K562 (cell line): ENCODE results near the gene ZSCAN32. TPM values are rescaled to one million over a fixed set of nuclear protein-coding genes. Genes with fewer than 3 reads are reported as not detected.

Experiments
- ATAC-seq: fragments of 200-7000 bp; cut with Tn5 transposase; 3 replicates; pipeline ENCODE4 v1.9.1; 2020; ENCODE audit warnings: moderate library complexity
- BruUV-seq: library from RNA; stranded (reverse); fragments of 400-500 nt; replicated peaks from 2 replicates; lab custom pipeline; 2021; lab: Mats Ljungman, UMichigan
- CTCF ChIA-PET: fragments of 300-600 bp; formaldehyde crosslinking; extraction: SDS; loops from one replicate; lab custom pipeline; 2021; ENCODE audit warnings: low intra/inter-chr PET ratio; lab: Yijun Ruan, JAX
- POLR2A ChIA-PET: fragments of 300-600, 350-650 bp; sonication (Branson Sonifier 250); formaldehyde crosslinking; extraction: SDS; loops from one replicate; lab custom pipeline; 2021; ENCODE audit warnings: antibody characterized with exemption, inconsistent platforms; lab: Yijun Ruan, JAX
- DNase-seq, 4 experiments: peaks; one replicate each; pipeline versions ENCODE4 v3.0.0 to v3.0.0-alpha.2; 2011 to 2018; ENCODE audit warnings: low spot score in 3 of 4, mixed read lengths in 3 of 4; ENCODE audit errors: extremely low read depth in 1 of 4
- FAIRE-seq: peaks from 2 replicates; lab custom pipeline; 2011; peaks lifted over from hg19 to GRCh38; lab: Jason Lieb, UNC
- H2AFZ ChIP-seq: 2 replicates; pipeline ENCODE4 v1.6.0; 2011; ENCODE audit warnings: low read depth, low read length, control low read depth, inconsistent platforms
- H3K27ac ChIP-seq: fragments of 200-600 bp; 3 replicates; pipeline ENCODE4 v1.8.0; 2011; ENCODE audit warnings: low read depth, mild to moderate bottlenecking, control low read depth, inconsistent platforms, low read length, moderate library complexity, mixed read lengths; ENCODE audit errors: extremely low read depth
- H3K27me3 ChIP-seq, 2 experiments: fragments of 300-600 bp in 1 of 2; 2 replicates in 1 of 2; 3 replicates in 1 of 2; pipeline versions ENCODE4 v1.6.0 to v1.8.0; 2011; ENCODE audit warnings: inconsistent platforms in 2 of 2, low read length in 2 of 2, mild to moderate bottlenecking in 1 of 2, mixed read lengths in 1 of 2, moderate library complexity in 1 of 2; ENCODE audit not compliant: control insufficient read depth in 2 of 2, insufficient read depth in 2 of 2
- H3K36me3 ChIP-seq: fragments of 300-600 bp; 3 replicates; pipeline ENCODE4 v1.8.0; 2011; ENCODE audit warnings: mild to moderate bottlenecking, low read length, inconsistent platforms; ENCODE audit not compliant: control insufficient read depth, insufficient read depth
- H3K4me1 ChIP-seq, 2 experiments: fragments of 200-600 bp in 1 of 2; replicated peaks in 1 of 2; 2 replicates in 1 of 2; 3 replicates in 1 of 2; pipeline versions ENCODE4 v1.5.1 to v1.8.0; 2011; ENCODE audit warnings: inconsistent platforms in 2 of 2, low read length in 2 of 2, mild to moderate bottlenecking in 1 of 2, mixed read lengths in 1 of 2, moderate library complexity in 1 of 2; ENCODE audit not compliant: control insufficient read depth in 2 of 2, insufficient read depth in 2 of 2
- H3K4me2 ChIP-seq: 2 replicates; pipeline ENCODE4 v1.6.1; 2011; ENCODE audit warnings: low read length, control low read depth, inconsistent platforms, mixed read lengths; ENCODE audit not compliant: insufficient read depth
- H3K4me3 ChIP-seq: fragments of 200-600 bp; sonication (generic), shearing (Covaris generic); 2 replicates; pipeline ENCODE4 v1.5.1; 2016; ENCODE audit warnings: control low read depth, inconsistent platforms
- H3K79me2 ChIP-seq: fragments of 200-600 bp; 3 replicates; pipeline ENCODE4 v1.8.0; 2011; ENCODE audit warnings: low read length, inconsistent platforms; ENCODE audit not compliant: control insufficient read depth, insufficient read depth
- H3K9ac ChIP-seq, 2 experiments: 2 replicates each; pipeline versions ENCODE4 v1.6.0 to v1.6.1; 2011; ENCODE audit warnings: low read depth in 2 of 2, low read length in 2 of 2, control low read depth in 1 of 2, inconsistent platforms in 1 of 2, mild to moderate bottlenecking in 1 of 2, mixed read lengths in 1 of 2; ENCODE audit not compliant: insufficient read depth in 1 of 2
- H3K9me1 ChIP-seq: one replicate; pipeline ENCODE4 v1.6.0; 2011; ENCODE audit warnings: inconsistent platforms, mild to moderate bottlenecking, low read length, moderate library complexity; ENCODE audit not compliant: control insufficient read depth, insufficient read depth
- H3K9me3 ChIP-seq: replicated peaks from 2 replicates; pipeline ENCODE4 v1.5.1; 2011; ENCODE audit warnings: low read depth, low read length, inconsistent platforms; ENCODE audit not compliant: control insufficient read depth, insufficient read depth
- H4K20me1 ChIP-seq: replicated peaks from 2 replicates; pipeline ENCODE4 v1.6.1; 2011; ENCODE audit warnings: low read length, inconsistent platforms, mixed read lengths; ENCODE audit not compliant: control insufficient read depth, insufficient read depth
- ARID4B ChIP-seq: sonication (generic); formaldehyde crosslinking; IDR thresholded peaks from 2 replicates; pipeline ENCODE4 v1.8.0; 2022; ENCODE audit warnings: mild to moderate bottlenecking, missing genetic modification reagents
- CHD1 ChIP-seq: fragments of 200-600 bp; sonication (generic); IDR thresholded peaks from one replicate; pipeline ENCODE4 v1.6.1; 2012; ENCODE audit warnings: mild to moderate bottlenecking, moderate library complexity, low read length, inconsistent platforms
- CREB1 ChIP-seq, 2 experiments: sonication (generic) in 1 of 2; formaldehyde crosslinking in 1 of 2; IDR thresholded peaks; 2 replicates each; pipeline versions ENCODE4 v1.6.1 to v1.8.0; 2012 to 2022; ENCODE audit warnings: inconsistent platforms in 1 of 2, mild to moderate bottlenecking in 1 of 2, missing genetic modification reagents in 1 of 2, moderate library complexity in 1 of 2
- CUX1 ChIP-seq: fragments of 200-800 bp; sonication (Bioruptor generic); IDR thresholded peaks from 2 replicates; pipeline ENCODE4 v1.6.1; 2016; ENCODE audit warnings: missing genetic modification characterization, missing compliant biosample characterization
- ZNF609 ChIP-seq: sonication (generic); formaldehyde crosslinking; IDR thresholded peaks from 2 replicates; pipeline ENCODE4 v1.8.1; 2023; ENCODE audit warnings: missing genetic modification reagents, mild to moderate bottlenecking, borderline replicate concordance
- ZNF778 ChIP-seq: fragments of 450-650 bp; formaldehyde crosslinking; IDR thresholded peaks from 2 replicates; pipeline ENCODE4 v1.4.0; 2020; ENCODE audit warnings: mild to moderate bottlenecking, moderate library complexity
- in situ Hi-C: fragments of 300-500 bp; cut with MboI; formaldehyde crosslinking; loops from 4 replicates; pipeline ENCODE4 v1.15.0; 2018; ENCODE audit warnings: inconsistent platforms, mixed read lengths
- intact Hi-C: fragments of 100-400 bp; cut with micrococcal nuclease; formaldehyde crosslinking; loops from 2 replicates; pipeline ENCODE4 v1.14.2; 2022
- polyA plus RNA-seq, 8 experiments: library from polyadenylated mRNA; depleted of rRNA in 4 of 8; stranded (reverse) in 5 of 8; unstranded in 3 of 8; fragments of >200 nt; fragmentation: Nextera tagmentation in 2 of 8; fragmentation: Illumina TruSeq in 1 of 8; extraction: Ambion mirVana in 2 of 8; extraction: Trizol in 1 of 8; gene quantifications; 2 replicates each; pipeline versions ENCODE4 v1.2.1 to v1.2.3, GENCODE V29; 2011 to 2014; ENCODE audit warnings: inconsistent platforms in 1 of 8, missing spikeins in 1 of 8
- total RNA-seq, 7 experiments: library from RNA; depleted of rRNA in 6 of 7; stranded (reverse); fragments of >200 nt in 6 of 7; fragmentation: Illumina TruSeq in 2 of 7; extraction: Trizol in 2 of 7; gene quantifications; 2 replicates each; pipeline versions ENCODE4 v1.2.1 to v1.2.3, GENCODE V29; 2011 to 2021; ENCODE audit warnings: low replicate concordance in 1 of 7

Gene ZSCAN32
- total and polyA plus RNA-seq, 9 of the 15 experiments (the other 6 are each of a cell fraction or from before 2014, with no cell fraction given) = 16.0 to 29.4 (median 19.2) TPM

DNA sequence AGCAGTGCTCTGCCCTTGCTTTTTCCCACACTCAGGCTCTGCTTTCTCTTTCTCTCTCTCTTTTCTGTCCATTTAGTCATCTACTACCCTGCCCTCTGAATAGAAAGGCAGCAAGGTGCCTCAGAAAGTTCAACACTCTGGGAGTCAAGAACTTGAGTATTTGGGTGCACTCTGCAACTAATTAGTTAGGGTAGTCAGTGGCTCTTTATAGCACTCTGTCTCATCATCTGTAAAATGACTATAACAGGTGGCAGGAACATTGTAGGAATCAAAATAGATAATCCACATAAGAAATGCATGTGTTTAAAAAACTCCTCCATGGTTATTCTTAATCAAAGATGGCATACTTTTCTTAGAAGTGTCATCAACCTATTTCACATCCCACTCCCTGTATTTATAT is 37.9 kb downstream of the ZSCAN32 start:
- H3K9me3 ChIP-seq = peaks cover 1% of the 10 kb centered on the region; the same call in 1 of the 2 replicates
- no peak overlapping the region for H3K4me3 ChIP-seq
- no peaks in the 10 kb centered on the region for H3K9me1 ChIP-seq
- H3K27ac ChIP-seq = no peak overlapping the region
- BruUV-seq = no TSS peak
- H3K27me3 ChIP-seq = peaks cover 5 to 10% of the 10 kb centered on the region in 2 experiments; a peak in 2 of 5 replicates
- H3K9ac ChIP-seq = no peak overlapping the region
- no peak overlapping the region for H2AFZ ChIP-seq
- ATAC-seq (no peak), DNase-seq (no peak), FAIRE-seq (no peak)
- POLR2A ChIA-PET = no interaction called here
- H3K79me2 ChIP-seq = no peaks in the 10 kb centered on the region
- intact Hi-C loops = loop anchor here (10.0 kb wide), 1 partner anchor 132 kb away; the partner anchor contains the start of gene C16orf90
- no peaks in the 10 kb centered on the region for H4K20me1 ChIP-seq
- no peak for TF ChIP-seq CREB1 (IDR thresholded peaks at IDR 0.05)
- TF ChIP-seq CREB1 (CRISPR knock-in tag; IDR thresholded peaks at IDR 0.05) = no peak
- TF ChIP-seq ZNF778 (CRISPR knock-in tag) = no peak
- TF ChIP-seq ZNF609 (CRISPR knock-in tag) = no peak
- TF ChIP-seq CHD1 = no peak
- no peak for TF ChIP-seq CUX1
- TF ChIP-seq ARID4B (CRISPR knock-in tag) = no peak
- H3K4me1 ChIP-seq = peaks cover 0 to 6% of the 10 kb centered on the region in 2 experiments; a peak in 1 of 5 replicates
- no peak overlapping the region for H3K4me2 ChIP-seq
- CTCF ChIA-PET = no interaction called here
- H3K36me3 ChIP-seq = no peaks in the 10 kb centered on the region
- in situ Hi-C loops = no loop called here
